ENCODE data around the gene ZNF878.

Gene ZNF878

GRCh38 chr19:11995174-11995573 lies 57.6 kb downstream of the ZNF878 start:
- Mint-ChIP-seq H3K36me3 (ENCODE audit: low read depth) (peaks cover 53% of the 10 kb centered on the region), H3K27me3 (ENCODE audit: low read depth) (no peaks in the 10 kb centered on the region), H3K27ac (no peak overlapping the region), H3K9me3 (peaks cover 22% of the 10 kb centered on the region), H3K4me3 (no peak overlapping the region), H3K4me1 (ENCODE audit: low read depth) (peaks cover 17% of the 10 kb centered on the region)
- no peak for DNase-seq (ENCODE audit: low spot score)

All from T-helper 2 cell treated with Interferon-gamma antibody and Interleukin-4, amounts not matched to agents 5 μg/mL and 100 μg/mL, for 36 hours (primary cell).